GM21576 (cell line): ENCODE data around the gene MSRB2.
"Not testable (repeated sequence)": the region's sequence is repeated elsewhere in the genome, so short reads cannot be mapped to it uniquely, and the experiment has no call there.

Experiments
- ATAC-seq: cut with Tn5 transposase; IDR thresholded peaks from one replicate; pipeline ENCODE4 v1.9.1; 2021; ENCODE audit warnings: mild to moderate bottlenecking, moderate library complexity; ENCODE audit not compliant: unreplicated experiment

The MSRB2 gene

GRCh38 chr10:23095404-23095965 is at the start of gene MSRB2:
MSRB2 (plus strand) TSS chr10:23095579; CDS start chr10:23095609, 30 bp downstream.
- peak; percentile 78 for ATAC-seq

- no peak for ATAC-seq
Measured at GRCh38 chr10:23046027-23046426, 49.4 kb upstream of the MSRB2 start.

- ATAC-seq: no peak
Measured at GRCh38 chr10:23047201-23048050, 48.0 kb upstream of the MSRB2 start.

GRCh38 chr10:23048191-23048590 is 47.2 kb upstream of the MSRB2 start:
- ATAC-seq: no peak

GRCh38 chr10:23051278-23051677 is 44.1 kb upstream of the MSRB2 start:
- no peak for ATAC-seq

- ATAC-seq: no peak
Measured at GRCh38 chr10:23051855-23052331, 43.5 kb upstream of the MSRB2 start.

- ATAC-seq: no peak
Measured at GRCh38 chr10:23053036-23053435, 42.3 kb upstream of the MSRB2 start.

GRCh38 chr10:23055424-23056185 is 39.8 kb upstream of the MSRB2 start:
- no peak for ATAC-seq

GRCh38 chr10:23056186-23056579 is 39.2 kb upstream of the MSRB2 start:
- ATAC-seq: no peak

GRCh38 chr10:23058366-23058765 is 37.0 kb upstream of the MSRB2 start:
- no peak for ATAC-seq

- no peak for ATAC-seq
Measured at GRCh38 chr10:23060918-23061317, 34.5 kb upstream of the MSRB2 start.

GRCh38 chr10:23063045-23063972 is 32.1 kb upstream of the MSRB2 start:
- no peak for ATAC-seq

GRCh38 chr10:23063973-23064812 is 31.2 kb upstream of the MSRB2 start:
- no peak for ATAC-seq

- not testable (repeated sequence) for ATAC-seq
Measured at GRCh38 chr10:23064813-23065114, 30.6 kb upstream of the MSRB2 start.

- ATAC-seq: no peak
Measured at GRCh38 chr10:23065181-23065948, 30.0 kb upstream of the MSRB2 start.

- ATAC-seq: no peak
Measured at GRCh38 chr10:23067337-23067736, 28.0 kb upstream of the MSRB2 start.

GRCh38 chr10:23067939-23068775 is 27.2 kb upstream of the MSRB2 start:
- no peak for ATAC-seq
